HepG2 (cell line): Measurements from ENCODE around the gene NLRP4. TPM values are rescaled to one million over a fixed set of nuclear protein-coding genes. Genes with fewer than 3 reads are reported as not detected.
A peak's percentile ranks its signal among the peaks of the same experiment; 100 is the strongest.

ENCODE experiments used
- ATF6 ChIP-seq: sonication (generic); formaldehyde crosslinking; conservative IDR thresholded peaks from 2 replicates; pipeline ENCODE4 v1.4.0; 2020; ENCODE audit warnings: missing genetic modification reagents
- ATM ChIP-seq: fragments of 450-650 bp; IDR thresholded peaks from 2 replicates; pipeline ENCODE4 v1.7.1; 2017; ENCODE audit warnings: mild to moderate bottlenecking, borderline replicate concordance
- CCAR2 ChIP-seq: fragments of 200-400 bp; formaldehyde crosslinking; optimal IDR thresholded peaks from 2 replicates; pipeline ENCODE3; 2018; ENCODE audit warnings: low read depth, mild to moderate bottlenecking, low read length, moderate library complexity
- CENPT ChIP-seq: sonication (generic); formaldehyde crosslinking; IDR thresholded peaks from 2 replicates; pipeline ENCODE4 v1.8.0; 2022; ENCODE audit warnings: low read depth, mild to moderate bottlenecking, moderate library complexity, missing genetic modification reagents
- CHCHD3 ChIP-seq: sonication (generic); formaldehyde crosslinking; IDR thresholded peaks from 2 replicates; pipeline ENCODE4 v1.8.0; 2022; ENCODE audit warnings: mild to moderate bottlenecking, missing genetic modification reagents, moderate library complexity
- HOXA3 ChIP-seq: sonication (generic); formaldehyde crosslinking; IDR thresholded peaks from 2 replicates; pipeline ENCODE4 v1.5.0; 2020; ENCODE audit warnings: missing genetic modification reagents
- MNT ChIP-seq: fragments of 450-650 bp; IDR thresholded peaks from 2 replicates; pipeline ENCODE4 v1.6.1; 2016
- PLSCR1 ChIP-seq: sonication (generic); formaldehyde crosslinking; IDR thresholded peaks from 2 replicates; pipeline ENCODE4 v1.5.0; 2020; ENCODE audit warnings: missing genetic modification reagents, mild to moderate bottlenecking, borderline replicate concordance
- RAD21 ChIP-seq: fragments of 450-650 bp; formaldehyde crosslinking; IDR thresholded peaks from 2 replicates; pipeline ENCODE4 v1.5.0; 2020; ENCODE audit warnings: mild to moderate bottlenecking
- STAG1 ChIP-seq: sonication (generic); formaldehyde crosslinking; IDR thresholded peaks from 2 replicates; pipeline ENCODE4 v1.4.0; 2020; ENCODE audit warnings: missing genetic modification reagents
- TFE3 ChIP-seq: IDR thresholded peaks from 2 replicates; pipeline ENCODE4 v1.6.1; 2016
- THRA ChIP-seq: sonication (generic); formaldehyde crosslinking; IDR thresholded peaks from 2 replicates; pipeline ENCODE4 v1.4.0; 2020; ENCODE audit warnings: missing genetic modification reagents, borderline replicate concordance
- XRCC5 ChIP-seq: fragments of 200-400 bp; formaldehyde crosslinking; optimal IDR thresholded peaks from 2 replicates; pipeline ENCODE3; 2017; ENCODE audit warnings: mild to moderate bottlenecking, low read length
- ZFP82 ChIP-seq: sonication (generic); formaldehyde crosslinking; IDR thresholded peaks from 2 replicates; pipeline ENCODE4 v1.5.1; 2020; ENCODE audit warnings: mild to moderate bottlenecking, missing genetic modification reagents, borderline replicate concordance
- ZNF232 ChIP-seq: sonication (generic); formaldehyde crosslinking; IDR thresholded peaks from 2 replicates; pipeline ENCODE4 v1.4.0; 2020; ENCODE audit warnings: missing genetic modification reagents, borderline replicate concordance
- ZNF563 ChIP-seq: sonication (generic); formaldehyde crosslinking; IDR thresholded peaks from 2 replicates; pipeline ENCODE4 v1.8.0; 2022; ENCODE audit warnings: mild to moderate bottlenecking, moderate library complexity, missing genetic modification reagents
- ZNF574 ChIP-seq: sonication (generic); formaldehyde crosslinking; IDR thresholded peaks from 2 replicates; pipeline ENCODE4 v1.4.0; 2020; ENCODE audit warnings: missing genetic modification reagents
- ZNF589 ChIP-seq: sonication (generic); formaldehyde crosslinking; conservative IDR thresholded peaks from 2 replicates; pipeline ENCODE4 v1.8.0; 2022; ENCODE audit warnings: mild to moderate bottlenecking, moderate library complexity, missing genetic modification reagents
- ZNF792 ChIP-seq: IDR thresholded peaks from 2 replicates; pipeline ENCODE4 v1.6.1; 2016
- ZNF839 ChIP-seq: sonication (generic); formaldehyde crosslinking; IDR thresholded peaks from 2 replicates; pipeline ENCODE4 v1.4.0; 2020; ENCODE audit warnings: missing genetic modification reagents, mild to moderate bottlenecking, borderline replicate concordance
- polyA plus RNA-seq, 8 experiments: library from polyadenylated mRNA; depleted of rRNA in 3 of 8; stranded (reverse) in 7 of 8; unstranded in 1 of 8; fragments of >200 nt; fragmentation: Illumina TruSeq in 4 of 8; extraction: Trizol in 4 of 8; gene quantifications; 2 replicates each; pipeline versions ENCODE4 v1.2.1 to v1.2.3, GENCODE V29; 2011 to 2016; ENCODE audit warnings: low read depth in 4 of 8, missing spikeins in 1 of 8, mixed read lengths in 1 of 8; ENCODE audit not compliant: insufficient read depth in 1 of 8
- total RNA-seq, 5 experiments: library from RNA; depleted of rRNA; stranded (reverse); fragments of >200 nt; fragmentation: Illumina TruSeq; extraction: Trizol; gene quantifications; 2 replicates each; pipeline ENCODE4 v1.2.3, GENCODE V29; 2016; ENCODE audit warnings: low read depth in 1 of 5

The NLRP4 gene
- total and polyA plus RNA-seq, 2 of the 13 experiments (the other 11 are each of a cell fraction or from before 2014, with no cell fraction given): not detected

GRCh38 chr19:55809381-55810058, 26.8 kb upstream of the NLRP4 start (continued):
- TF ChIP-seq ZNF589 (CRISPR knock-in tag): no peak
- no peak for TF ChIP-seq ATF6 (CRISPR knock-in tag)
- TF ChIP-seq CHCHD3 (CRISPR knock-in tag): no peak
- no peak for TF ChIP-seq ATM
- TF ChIP-seq ZNF839 (CRISPR knock-in tag): no peak
- peak; percentile 77 for TF ChIP-seq HOXA3
- no peak for TF ChIP-seq ZFP82 (CRISPR knock-in tag)
- TF ChIP-seq TFE3: 0 out of 2 replicates have a peak, but pooled peaks have one; percentile 32
- peak; percentile 38; the same call in 1 of the 2 replicates for TF ChIP-seq RAD21 (CRISPR knock-in tag)
- TF ChIP-seq CENPT: no peak
- no peak for TF ChIP-seq ZNF792
- peak; percentile 36 for TF ChIP-seq XRCC5
- TF ChIP-seq ZNF232 (CRISPR knock-in tag): 0 out of 2 replicates have a peak, but pooled peaks have one; percentile 64
- TF ChIP-seq PLSCR1 (CRISPR knock-in tag): no peak
- TF ChIP-seq THRA (CRISPR knock-in tag): no peak
- no peak for TF ChIP-seq ZNF563 (CRISPR knock-in tag)
- peak; percentile 61 for TF ChIP-seq STAG1 (CRISPR knock-in tag)
- TF ChIP-seq ZNF574 (CRISPR knock-in tag): peak; percentile 65
- TF ChIP-seq CCAR2: no peak
- TF ChIP-seq MNT: 0 out of 2 replicates have a peak, but pooled peaks have one; percentile 34
